SK-N-MC (cell line): ENCODE measurements around the gene PTPN14.

Source experiments
- DNase-seq: peaks from one replicate; pipeline ENCODE4 v3.0.0-alpha.2; 2011; ENCODE audit warnings: low read depth, low spot score
- H3K27ac ChIP-seq: fragments of 200-600 bp; sonication (generic); 2 replicates; pipeline ENCODE4 v1.5.1; 2016; ENCODE audit warnings: mixed run types
- H3K36me3 ChIP-seq: fragments of 200-600 bp; sonication (generic); 2 replicates; pipeline ENCODE4 v1.6.1; 2017; ENCODE audit warnings: antibody characterized with exemption, low read length, mixed read lengths; ENCODE audit not compliant: insufficient read depth
- H3K4me3 ChIP-seq: fragments of 200-600 bp; sonication (generic); 2 replicates; pipeline ENCODE4 v1.5.1; 2016
- H3K9ac ChIP-seq: fragments of 200-600 bp; sonication (generic); 2 replicates; pipeline ENCODE4 v1.8.0; 2017; ENCODE audit warnings: mixed run types, mixed read lengths; ENCODE audit not compliant: insufficient read length
- H3K9me3 ChIP-seq: fragments of 200-600 bp; sonication (generic); 2 replicates; pipeline ENCODE4 v1.6.1; 2017; ENCODE audit warnings: low read depth, mild to moderate bottlenecking, antibody characterized with exemption, low read length, moderate library complexity, mixed read lengths
- EZH2 ChIP-seq: fragments of 200-600 bp; sonication (generic); IDR thresholded peaks from one replicate; pipeline ENCODE4 v1.6.1; 2017; ENCODE audit warnings: antibody characterized with exemption
- FOXP2 ChIP-seq: optimal IDR thresholded peaks from 2 replicates; pipeline ENCODE3; 2011; ENCODE audit warnings: mild to moderate bottlenecking, moderate library complexity; ENCODE audit not compliant: insufficient read depth; ENCODE audit errors: extremely low read length, control extremely low read depth
- POLR2AphosphoS5 ChIP-seq: IDR thresholded peaks from 2 replicates; pipeline ENCODE4 v1.6.1; 2012; ENCODE audit warnings: mild to moderate bottlenecking, low read depth, low read length, borderline replicate concordance

The PTPN14 gene

GRCh38 chr1:214520544-214521165, 30.7 kb downstream of the PTPN14 start:
- no peak overlapping the region for H3K27ac ChIP-seq

GRCh38 chr1:214518361-214518760, 33.0 kb downstream of the PTPN14 start:
- TF ChIP-seq FOXP2, result no peak
- Histone ChIP-seq H3K36me3 (no peaks in the 10 kb centered on the region), H3K4me3 (no peak overlapping the region), H3K27ac (no peak overlapping the region), H3K9me3 (no peaks in the 10 kb centered on the region), H3K9ac (no peak overlapping the region)
- no peak for DNase-seq

More at GRCh38 chr1:214520544-214521165, 30.7 kb downstream of the PTPN14 start:
- no peak for DNase-seq
- no peaks in the 10 kb centered on the region for H3K36me3 ChIP-seq
- TF ChIP-seq EZH2 (no peak), POLR2AphosphoS5 (no peak), FOXP2 (no peak)
- H3K9me3 ChIP-seq, result no peaks in the 10 kb centered on the region
- no peak overlapping the region for H3K9ac ChIP-seq
- H3K4me3 ChIP-seq, result no peak overlapping the region

- DNase-seq, result no peak
- Histone ChIP-seq H3K36me3 (no peaks in the 10 kb centered on the region), H3K27ac (no peak overlapping the region), H3K4me3 (no peak overlapping the region), H3K9ac (no peak overlapping the region), H3K9me3 (no peaks in the 10 kb centered on the region)
- TF ChIP-seq POLR2AphosphoS5 (no peak), EZH2 (no peak), FOXP2 (no peak)
Observed at GRCh38 chr1:214516434-214517326, 34.7 kb downstream of the PTPN14 start.

- Histone ChIP-seq H3K9me3 (no peaks in the 10 kb centered on the region), H3K36me3 (no peaks in the 10 kb centered on the region), H3K4me3 (no peak overlapping the region), H3K27ac (no peak overlapping the region), H3K9ac (no peak overlapping the region)
- TF ChIP-seq FOXP2 (no peak), EZH2 (no peak), POLR2AphosphoS5 (no peak)
- DNase-seq, result no peak
Observed at GRCh38 chr1:214515544-214516433, 35.6 kb downstream of the PTPN14 start.

GRCh38 chr1:214514819-214515383, 36.5 kb downstream of the PTPN14 start:
- no peak for DNase-seq
- Histone ChIP-seq H3K9ac (no peak overlapping the region), H3K9me3 (no peaks in the 10 kb centered on the region), H3K4me3 (peak overlapping the region; percentile 61), H3K36me3 (0 out of 2 replicates have a peak, but pooled peaks cover 3% of the 10 kb centered on the region), H3K27ac (no peak overlapping the region)
- TF ChIP-seq POLR2AphosphoS5, result no peak
- no peak for TF ChIP-seq FOXP2
- no peak for TF ChIP-seq EZH2

- peak overlapping the region; percentile 14; the same call in 1 of the 2 replicates for H3K27ac ChIP-seq
- peak; percentile 65 for DNase-seq
- TF ChIP-seq EZH2 (no peak), FOXP2 (peak; percentile 22)
- no peaks in the 10 kb centered on the region for H3K9me3 ChIP-seq
- 0 out of 2 replicates have a peak, but pooled peaks cover 3% of the 10 kb centered on the region for H3K36me3 ChIP-seq
- H3K4me3 ChIP-seq, result peak overlapping the region; percentile 61
- H3K9ac ChIP-seq, result no peak overlapping the region
Observed at GRCh38 chr1:214514032-214514818, 37.2 kb downstream of the PTPN14 start.

GRCh38 chr1:214513394-214513793, 38.0 kb downstream of the PTPN14 start:
- TF ChIP-seq FOXP2 (no peak), EZH2 (no peak), POLR2AphosphoS5 (no peak)
- Histone ChIP-seq H3K9me3 (no peaks in the 10 kb centered on the region), H3K36me3 (0 out of 2 replicates have a peak, but pooled peaks cover 3% of the 10 kb centered on the region), H3K9ac (no peak overlapping the region), H3K27ac (peak overlapping the region; percentile 27; the same call in 1 of the 2 replicates), H3K4me3 (peak overlapping the region; percentile 61; the same call in 1 of the 2 replicates)
- DNase-seq, result no peak
